WTC11 (cell line): ENCODE measurements around the gene USP7.

Experiments used
- ATF2 ChIP-seq: sonication (generic); formaldehyde crosslinking; IDR thresholded peaks from 2 replicates; pipeline ENCODE4 v1.8.1; 2022; ENCODE audit warnings: low read depth, missing genetic modification reagents, borderline replicate concordance
- ATF3 ChIP-seq: sonication (generic); formaldehyde crosslinking; conservative IDR thresholded peaks from 2 replicates; pipeline ENCODE4 v1.8.1; 2022; ENCODE audit warnings: mild to moderate bottlenecking, missing genetic modification reagents
- CTCF ChIP-seq: fragments of 200-600 bp; IDR thresholded peaks from 2 replicates; pipeline ENCODE4 v1.8.0; 2022; ENCODE audit warnings: antibody characterized with exemption
- E2F4 ChIP-seq: sonication (generic); formaldehyde crosslinking; IDR thresholded peaks from 2 replicates; pipeline ENCODE4 v1.8.1; 2022; ENCODE audit warnings: low read depth, mild to moderate bottlenecking, moderate library complexity, missing genetic modification reagents, borderline replicate concordance
- HMGXB4 ChIP-seq: sonication (generic); formaldehyde crosslinking; IDR thresholded peaks from 2 replicates; pipeline ENCODE4 v1.8.1; 2023; ENCODE audit warnings: mild to moderate bottlenecking, moderate library complexity, missing genetic modification reagents
- TP53 ChIP-seq: sonication (generic); formaldehyde crosslinking; IDR thresholded peaks from 2 replicates; pipeline ENCODE4 v1.8.1; 2023; ENCODE audit warnings: mild to moderate bottlenecking, missing genetic modification reagents
- USF2 ChIP-seq: sonication (generic); formaldehyde crosslinking; IDR thresholded peaks from 2 replicates; pipeline ENCODE4 v1.8.1; 2023; ENCODE audit warnings: mild to moderate bottlenecking, missing genetic modification reagents, moderate library complexity
- ZBTB43 ChIP-seq: sonication (generic); formaldehyde crosslinking; IDR thresholded peaks from 2 replicates; pipeline ENCODE4 v1.8.1; 2023; ENCODE audit warnings: mild to moderate bottlenecking, missing genetic modification reagents

- TF ChIP-seq ZBTB43 (CRISPR knock-in tag) (no peak), USF2 (CRISPR knock-in tag) (no peak), E2F4 (CRISPR knock-in tag) (no peak), CTCF (no peak), ATF2 (no peak), HMGXB4 (CRISPR knock-in tag) (no peak), ATF3 (CRISPR knock-in tag) (no peak), TP53 (CRISPR knock-in tag) (no peak)
These were observed 101.2 kb downstream of the USP7 start for GRCh38 chr16:8862309-8863130.
